ENCODE data around the gene NAT8L.

- no peak for TF ChIP-seq CTCF (IDR thresholded peaks at IDR 0.05; ENCODE audit: insufficient read depth, low read length, poor library complexity, severe bottlenecking)
- TF ChIP-seq EZH2phosphoT487 (conservative IDR thresholded peaks at IDR 0.05; ENCODE audit: low read length) = no peak
These were observed 49.4 kb upstream of the NAT8L start for GRCh38 chr4:2009651-2010233.

Measured in SU-DHL-6 (cell line).